Measurements from ENCODE around the gene RIBC2.

GRCh38 chr22:45468872-45469271 lies 55.4 kb downstream of the RIBC2 start:
- TF ChIP-seq E2F6 (IDR thresholded peaks at IDR 0.05; ENCODE audit: borderline replicate concordance, low read depth) (no peak), CTCF (IDR thresholded peaks at IDR 0.05) (no peak), JUN (IDR thresholded peaks at IDR 0.05) (no peak), ZC3H11A (IDR thresholded peaks at IDR 0.05) (no peak), CBX2 (IDR thresholded peaks at IDR 0.05; ENCODE audit: borderline replicate concordance, low read depth) (no peak), ZFP36 (IDR thresholded peaks at IDR 0.05; ENCODE audit: borderline replicate concordance, partially characterized antibody) (no peak), POLR2A (IDR thresholded peaks at IDR 0.05; ENCODE audit: low read length) (no peak)
